AG09309 (cell line): ENCODE measurements around the gene PRR3.

Experiments used
- DNase-seq: peaks from one replicate; pipeline ENCODE4 v3.0.0-alpha.2; 2010; ENCODE audit warnings: low read depth
- H3K4me3 ChIP-seq: 2 replicates; pipeline ENCODE4 v1.5.1; 2011; ENCODE audit warnings: mild to moderate bottlenecking, low read depth, low read length, moderate library complexity; ENCODE audit not compliant: control insufficient read depth
- CTCF ChIP-seq: IDR thresholded peaks from 2 replicates; pipeline ENCODE4 v1.5.1; 2011; ENCODE audit warnings: mild to moderate bottlenecking, low read depth, low read length, inconsistent platforms; ENCODE audit not compliant: insufficient read depth, control insufficient read depth; ENCODE audit errors: missing control alignments

PRR3 gene

GRCh38 chr6:30610065-30610464 is 53.0 kb downstream of the PRR3 start:
- no peak overlapping the region for H3K4me3 ChIP-seq
- no peak for DNase-seq
- no peak for TF ChIP-seq CTCF

GRCh38 chr6:30611150-30611855 is 54.2 kb downstream of the PRR3 start:
- TF ChIP-seq CTCF: no peak
- DNase-seq: no peak
- no peak overlapping the region for H3K4me3 ChIP-seq

- TF ChIP-seq CTCF: no peak
- H3K4me3 ChIP-seq: no peak overlapping the region
- DNase-seq: no peak
These were observed 54.7 kb downstream of the PRR3 start for GRCh38 chr6:30611856-30612194.

- DNase-seq: no peak
- TF ChIP-seq CTCF: peak; percentile 47
- no peak overlapping the region for H3K4me3 ChIP-seq
These were observed 55.1 kb downstream of the PRR3 start for GRCh38 chr6:30612213-30612612.

- TF ChIP-seq CTCF: no peak
- no peak overlapping the region for H3K4me3 ChIP-seq
- DNase-seq: no peak
These were observed 55.7 kb downstream of the PRR3 start for GRCh38 chr6:30612687-30613248.
